GM12873 (cell line): ENCODE data around the gene SCARB1.

Experiments used
- TF ChIP-seq, protein P1 (sequence below): IDR thresholded peaks from 2 replicates; pipeline ENCODE4 v1.5.1; 2012; ENCODE audit warnings: low read depth, mild to moderate bottlenecking, moderate library complexity, low read length, control low read depth; ENCODE audit not compliant: insufficient read depth; ENCODE audit errors: missing control alignments

SCARB1 gene

GRCh38 chr12:124809391-124809790 lies 54.3 kb downstream of the SCARB1 start:
- TF ChIP-seq, protein P1, sequence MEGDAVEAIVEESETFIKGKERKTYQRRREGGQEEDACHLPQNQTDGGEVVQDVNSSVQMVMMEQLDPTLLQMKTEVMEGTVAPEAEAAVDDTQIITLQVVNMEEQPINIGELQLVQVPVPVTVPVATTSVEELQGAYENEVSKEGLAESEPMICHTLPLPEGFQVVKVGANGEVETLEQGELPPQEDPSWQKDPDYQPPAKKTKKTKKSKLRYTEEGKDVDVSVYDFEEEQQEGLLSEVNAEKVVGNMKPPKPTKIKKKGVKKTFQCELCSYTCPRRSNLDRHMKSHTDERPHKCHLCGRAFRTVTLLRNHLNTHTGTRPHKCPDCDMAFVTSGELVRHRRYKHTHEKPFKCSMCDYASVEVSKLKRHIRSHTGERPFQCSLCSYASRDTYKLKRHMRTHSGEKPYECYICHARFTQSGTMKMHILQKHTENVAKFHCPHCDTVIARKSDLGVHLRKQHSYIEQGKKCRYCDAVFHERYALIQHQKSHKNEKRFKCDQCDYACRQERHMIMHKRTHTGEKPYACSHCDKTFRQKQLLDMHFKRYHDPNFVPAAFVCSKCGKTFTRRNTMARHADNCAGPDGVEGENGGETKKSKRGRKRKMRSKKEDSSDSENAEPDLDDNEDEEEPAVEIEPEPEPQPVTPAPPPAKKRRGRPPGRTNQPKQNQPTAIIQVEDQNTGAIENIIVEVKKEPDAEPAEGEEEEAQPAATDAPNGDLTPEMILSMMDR, result no peak

DNA sequence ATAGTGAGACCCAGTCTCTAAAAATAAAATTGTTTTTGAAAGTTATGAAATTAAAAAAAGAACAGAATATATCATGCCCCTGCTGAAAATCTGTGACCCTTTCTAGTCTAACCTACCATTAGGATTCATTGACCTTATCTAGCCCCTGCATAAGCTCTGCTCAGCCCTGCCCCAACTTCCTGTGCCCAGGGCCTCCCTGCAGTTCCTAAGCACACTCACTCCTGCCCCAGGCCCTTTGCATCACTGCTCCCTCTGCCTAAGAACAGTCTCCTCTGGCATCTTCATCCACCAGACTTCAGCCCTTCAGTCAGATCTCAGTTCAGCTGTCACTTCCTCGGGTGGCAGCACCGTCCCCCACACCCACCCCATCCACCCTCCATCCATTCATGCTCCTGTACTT lies 55.4 kb downstream of the SCARB1 start:
- TF ChIP-seq, protein P1, result no peak

DNA sequence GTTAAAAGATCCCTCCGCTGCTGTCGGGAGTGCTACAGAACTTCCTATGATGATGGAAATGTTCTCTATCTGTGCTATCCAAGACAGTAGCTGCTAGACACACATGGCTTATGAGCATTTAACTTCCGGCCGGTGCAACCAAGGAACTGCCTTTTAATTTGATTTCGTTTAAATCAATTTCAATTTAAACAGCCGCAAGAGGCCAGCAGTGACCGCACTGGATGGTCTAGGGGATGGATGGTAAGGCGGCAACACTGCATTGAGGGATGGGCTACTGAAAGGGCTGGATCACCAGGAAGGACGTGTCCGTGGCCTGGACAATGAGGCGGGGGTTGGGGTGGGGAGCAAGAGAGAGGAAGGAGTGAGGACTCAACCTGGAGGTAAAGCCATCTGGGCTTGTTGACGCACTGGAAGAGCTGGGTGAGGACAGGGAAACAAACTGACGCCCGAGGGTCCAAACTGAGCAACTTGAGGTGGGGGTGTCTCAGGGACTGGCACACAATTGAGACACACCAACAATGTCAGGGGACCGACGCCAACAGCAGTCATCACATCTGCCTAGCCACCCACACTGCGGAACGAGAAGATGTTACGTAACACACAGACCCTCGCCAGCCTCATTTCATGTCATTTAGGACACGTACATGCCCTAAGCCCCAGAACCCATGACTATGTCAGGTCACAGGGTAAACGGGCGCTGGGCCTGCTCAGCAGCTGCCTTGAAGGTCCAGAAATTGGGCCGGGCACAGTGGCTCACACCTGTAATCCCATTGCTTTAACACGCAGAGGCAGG lies 57.6 kb downstream of the SCARB1 start:
- TF ChIP-seq, protein P1, result no peak

- TF ChIP-seq, protein P1, result no peak
Measured at GRCh38 chr12:124805050-124805449, 58.6 kb downstream of the SCARB1 start.

DNA sequence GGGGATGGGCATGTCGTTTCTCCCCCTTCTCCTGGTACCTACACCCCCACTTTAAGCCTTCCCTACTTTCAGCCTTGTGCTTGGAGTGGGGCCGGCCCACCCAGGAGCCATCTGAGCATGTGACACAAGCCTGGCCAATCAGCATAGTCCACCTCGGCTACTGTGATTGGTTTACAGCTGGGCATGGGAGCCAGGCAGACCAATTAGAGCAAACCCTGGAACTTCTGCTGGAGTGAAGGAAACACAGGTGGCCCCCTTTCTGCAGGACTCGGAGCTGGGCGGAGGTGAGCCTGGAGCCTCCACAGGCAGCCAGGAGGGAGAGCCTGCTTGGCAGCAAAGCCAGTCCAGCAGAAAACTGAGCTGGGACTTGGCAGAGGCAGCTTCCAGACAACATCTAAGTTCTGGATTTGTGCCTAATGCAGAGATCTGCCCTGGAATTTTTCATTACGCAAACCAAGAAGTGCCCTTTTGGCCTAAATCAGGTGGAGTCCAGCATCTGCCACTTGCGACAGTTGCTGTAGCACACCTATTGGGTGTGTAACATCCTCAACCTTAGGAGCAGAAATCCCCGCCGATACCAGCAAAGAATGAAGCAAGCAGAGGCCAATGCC lies 59.5 kb downstream of the SCARB1 start:
- TF ChIP-seq, protein P1, result no peak

DNA sequence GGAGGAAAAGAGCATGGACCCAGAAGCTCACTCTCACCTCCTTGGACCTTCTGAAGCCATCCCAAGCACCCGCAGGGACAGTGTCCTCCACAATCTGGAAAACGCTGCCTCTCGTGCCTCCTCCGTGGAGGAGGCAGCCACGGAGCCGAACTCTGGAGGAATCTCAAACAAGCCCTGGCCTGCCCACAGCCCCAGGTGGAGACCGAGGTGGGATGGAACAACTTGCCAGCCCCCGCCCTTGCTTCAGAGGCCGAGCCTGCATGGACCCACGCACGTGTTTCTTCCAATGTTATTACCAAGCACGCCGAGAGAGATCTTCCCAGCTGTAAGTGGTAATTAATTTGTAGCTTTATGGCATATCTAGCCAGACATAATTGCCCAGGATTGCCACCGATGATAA lies 61.3 kb downstream of the SCARB1 start:
- TF ChIP-seq, protein P1, result no peak

DNA sequence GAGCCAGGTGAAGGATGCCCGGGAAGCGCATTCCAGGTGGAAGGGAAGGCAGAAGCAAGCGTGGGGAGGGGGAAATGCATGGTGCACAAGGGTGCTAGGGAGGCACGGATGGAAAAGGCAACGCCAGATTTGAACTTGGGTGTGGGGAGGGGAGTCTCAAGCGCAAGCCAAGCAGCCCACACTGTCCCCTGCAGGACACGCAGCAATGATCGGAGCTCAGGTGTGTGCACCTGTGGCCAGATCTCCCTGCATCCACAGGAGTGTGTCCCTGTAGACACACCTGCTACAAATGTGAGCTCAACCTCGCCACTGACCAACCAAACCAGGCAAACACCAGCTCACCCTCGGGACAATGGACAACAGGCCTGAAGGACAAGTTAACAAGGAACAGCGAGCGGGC lies 63.2 kb downstream of the SCARB1 start:
- TF ChIP-seq, protein P1, result no peak
